ENCODE measurements around the gene ASH1L.
"Not testable (repeated sequence)": the region's sequence is repeated elsewhere in the genome, so short reads cannot be mapped to it uniquely, and the experiment has no call there.

ASH1L gene

DNA sequence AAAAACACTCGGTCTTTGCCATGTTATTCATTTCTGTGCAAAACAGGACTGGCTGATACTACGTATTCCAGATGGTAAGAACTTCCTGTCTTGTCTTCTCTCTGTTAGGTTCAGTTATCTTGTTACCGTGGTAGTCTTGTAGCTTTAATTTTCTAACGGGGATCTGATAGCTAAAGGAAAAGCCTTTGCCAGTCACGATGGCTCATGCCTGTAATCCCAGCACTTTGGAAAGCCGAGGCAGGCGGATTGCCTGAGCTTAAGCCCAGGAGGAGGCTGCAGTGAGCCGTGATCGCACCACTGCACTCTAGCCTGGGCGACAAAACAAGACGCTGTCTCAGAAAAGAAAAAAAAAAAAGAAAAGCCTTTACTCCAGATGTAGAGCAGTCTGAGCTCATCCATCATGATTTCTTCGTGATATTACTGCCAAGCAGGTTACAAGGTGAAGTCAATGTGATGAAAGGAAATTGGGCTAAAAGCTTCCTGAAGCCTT lies 36.3 kb upstream of the ASH1L start:
- TF ChIP-seq CTCF (IDR thresholded peaks at IDR 0.05; ENCODE audit: low read length, missing control alignments): peak; percentile 12
- DNase-seq (ENCODE audit: low read depth): peak; percentile 53
- peak overlapping the region; percentile 2 for H3K4me3 ChIP-seq (replicated peaks; ENCODE audit: low read depth, low read length)

DNA sequence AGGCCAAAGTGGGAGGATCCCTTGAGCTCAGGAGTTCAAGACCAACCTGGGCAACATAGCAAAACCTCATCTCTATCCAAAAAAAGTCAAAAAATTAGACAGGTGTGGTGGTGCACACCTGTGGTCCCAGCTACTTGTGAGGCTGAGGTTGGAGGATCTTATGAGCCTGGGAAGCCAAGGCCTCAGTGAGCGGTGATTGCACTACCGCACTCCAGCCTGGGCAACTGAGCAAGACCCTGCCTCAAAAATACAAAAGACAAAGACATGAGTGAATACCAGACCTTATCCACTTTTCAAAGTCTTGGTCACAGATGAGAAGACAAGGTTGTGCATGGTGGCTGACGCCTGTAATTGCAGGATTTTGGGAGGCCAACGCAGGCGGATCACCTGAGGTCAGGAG lies 34.3 kb upstream of the ASH1L start:
- no peak overlapping the region for H3K4me3 ChIP-seq (replicated peaks; ENCODE audit: low read depth, low read length)
- no peak for TF ChIP-seq CTCF (IDR thresholded peaks at IDR 0.05; ENCODE audit: low read length, missing control alignments)
- no peak for DNase-seq (ENCODE audit: low read depth)

- not testable (repeated sequence) for H3K4me3 ChIP-seq (replicated peaks; ENCODE audit: low read depth, low read length); DNase-seq (ENCODE audit: low read depth)
These were observed 33.4 kb upstream of the ASH1L start for GRCh38 chr1:155595877-155596474.

DNA sequence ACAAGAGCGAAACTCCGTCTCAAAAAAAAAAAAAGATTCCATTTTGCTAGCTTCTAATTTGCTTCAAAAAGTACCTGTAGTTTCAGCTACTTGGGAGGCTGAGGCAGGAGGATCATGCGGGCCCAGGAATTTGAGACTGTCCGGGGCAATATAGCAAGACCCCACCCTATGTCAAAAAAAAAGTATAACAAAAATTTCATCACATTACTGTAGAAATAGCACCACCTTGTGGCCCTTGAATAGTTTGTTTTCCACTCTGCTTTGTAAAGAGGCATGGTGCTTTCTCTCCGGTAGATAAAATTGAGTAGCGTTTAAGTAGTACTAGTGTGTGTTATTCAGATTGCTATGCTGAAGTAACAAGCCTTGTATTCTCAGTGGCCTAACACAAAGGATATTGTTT lies 29.2 kb upstream of the ASH1L start:
- TF ChIP-seq CTCF (IDR thresholded peaks at IDR 0.05; ENCODE audit: low read length, missing control alignments): peak; percentile 50
- H3K4me3 ChIP-seq (replicated peaks; ENCODE audit: low read depth, low read length): no peak overlapping the region
- peak; percentile 84 for DNase-seq (ENCODE audit: low read depth)

GRCh38 chr1:155590516-155591247 lies 28.1 kb upstream of the ASH1L start:
- DNase-seq (ENCODE audit: low read depth); H3K4me3 ChIP-seq (replicated peaks; ENCODE audit: low read depth, low read length): not testable (repeated sequence)

- not testable (repeated sequence) for H3K4me3 ChIP-seq (replicated peaks; ENCODE audit: low read depth, low read length); DNase-seq (ENCODE audit: low read depth)
These were observed 26.7 kb upstream of the ASH1L start for GRCh38 chr1:155589282-155589681.

GRCh38 chr1:155583846-155584245 lies 21.2 kb upstream of the ASH1L start:
- not testable (repeated sequence) for DNase-seq (ENCODE audit: low read depth); H3K4me3 ChIP-seq (replicated peaks; ENCODE audit: low read depth, low read length)

GRCh38 chr1:155575608-155576007 lies 13.0 kb upstream of the ASH1L start:
- not testable (repeated sequence) for DNase-seq (ENCODE audit: low read depth); H3K4me3 ChIP-seq (replicated peaks; ENCODE audit: low read depth, low read length)

DNA sequence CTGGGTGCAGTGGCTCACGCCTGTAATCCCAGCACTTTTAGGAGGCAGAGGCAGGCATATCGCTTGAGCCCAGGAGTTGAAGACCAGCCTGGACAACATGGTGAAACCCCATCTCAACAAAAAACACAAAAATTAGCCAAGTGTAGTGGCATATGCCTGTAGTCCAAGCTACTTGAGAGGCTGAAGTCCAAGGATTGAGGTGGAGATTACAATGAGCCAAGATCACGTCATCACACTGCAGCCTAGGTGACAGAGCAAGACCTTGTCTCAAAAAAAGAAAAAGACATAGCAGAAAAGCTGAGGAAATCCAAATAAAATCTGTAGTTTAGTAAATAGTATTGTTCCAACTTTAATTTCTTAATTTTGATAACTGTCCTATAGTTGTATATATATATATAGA lies 11.5 kb upstream of the ASH1L start:
- no peak overlapping the region for H3K4me3 ChIP-seq (replicated peaks; ENCODE audit: low read depth, low read length)
- no peak for TF ChIP-seq CTCF (IDR thresholded peaks at IDR 0.05; ENCODE audit: low read length, missing control alignments)
- DNase-seq (ENCODE audit: low read depth): no peak
